ENCODE data around the gene ARVCF. TPM values are rescaled to one million over a fixed set of nuclear protein-coding genes. Genes with fewer than 3 reads are reported as not detected.

ARVCF gene
- total RNA-seq (10 to 100 TPM; 20.5 to 23.4 TPM), polyA plus RNA-seq (10 to 100 TPM in 1 of 2 donors, 1 to 10 TPM in 1; 10.0 to 12.7 TPM)
- long read RNA-seq, donor 1, partial matches to known transcripts: 0 of 1 reads
- long read RNA-seq, donor 1, other reads (novel, unspliced or antisense): 0 of 1 reads
- long read RNA-seq, donor 2: 0 reads
- long read RNA-seq, donor 3: 0 reads
- long read RNA-seq, donor 4: 0 reads
- long read RNA-seq, donor 5, partial matches to known transcripts: 0 of 1 reads
- long read RNA-seq, donor 5, other reads (novel, unspliced or antisense): 0 of 1 reads

DNA sequence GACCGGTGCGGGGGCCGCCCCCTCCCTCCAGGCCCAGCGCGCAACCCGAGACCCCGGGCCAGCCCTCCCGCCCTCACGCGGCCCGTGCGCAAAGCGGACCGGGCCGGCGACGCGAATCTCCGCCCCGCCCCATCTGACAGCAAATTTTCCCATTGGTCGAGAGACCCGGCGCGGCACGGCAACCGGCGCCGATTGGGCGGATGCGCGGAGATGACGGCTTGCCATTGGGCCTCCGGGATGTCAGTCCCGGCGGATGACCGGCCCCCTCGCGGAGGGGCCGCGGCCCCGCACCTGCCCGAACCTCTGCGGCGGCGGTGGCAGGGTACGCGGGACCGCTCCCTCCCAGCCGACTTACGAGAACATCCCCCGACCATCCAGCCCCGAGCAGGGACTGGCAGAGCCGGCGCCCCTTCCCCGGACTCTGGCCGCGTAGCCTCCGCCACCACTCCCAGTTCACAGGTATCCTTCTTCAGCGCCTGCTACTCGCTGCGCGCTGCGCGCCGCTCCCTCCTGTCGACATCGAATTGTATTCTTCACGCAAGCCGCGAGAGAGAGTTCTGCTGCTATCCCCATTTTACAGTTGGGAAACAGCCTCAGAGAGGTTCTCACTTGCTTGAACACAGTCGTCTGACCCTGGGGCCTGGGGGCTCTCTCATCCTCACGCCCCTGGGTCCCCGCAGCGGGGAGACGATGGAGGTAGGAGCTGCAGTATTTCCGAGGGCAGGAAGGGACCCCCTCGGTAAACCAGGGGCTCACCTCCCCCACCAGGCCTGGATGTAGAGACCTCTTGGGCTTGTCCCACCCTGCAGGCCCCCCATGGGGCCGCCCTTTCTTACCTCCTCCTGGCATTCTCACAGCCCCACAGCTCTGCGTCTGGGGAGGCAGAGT is at the start of gene ARVCF:
Gene ARVCF, minus strand, starts transcription at position 90 of the 888 bp plus-strand sequence. CDS start 26,029 bp downstream, outside the sequence.
- 1 to 2% methylated on average over 66 to 79 of the region's 79 CpGs for WGBS, 2 donors
- peaks cover under 1 to 22% (median 11%) of the 10 kb centered on the region in 5 donors for H3K4me1 ChIP-seq (ENCODE audit: control insufficient read depth in 5 of 5, insufficient read depth in 5 of 5, low read length in 5 of 5)
- no peak within 1 kb of the TSS for H3K9ac ChIP-seq (ENCODE audit: insufficient read depth in 1 of 2, low read length in 2 of 2)
- TF ChIP-seq, protein P1, sequence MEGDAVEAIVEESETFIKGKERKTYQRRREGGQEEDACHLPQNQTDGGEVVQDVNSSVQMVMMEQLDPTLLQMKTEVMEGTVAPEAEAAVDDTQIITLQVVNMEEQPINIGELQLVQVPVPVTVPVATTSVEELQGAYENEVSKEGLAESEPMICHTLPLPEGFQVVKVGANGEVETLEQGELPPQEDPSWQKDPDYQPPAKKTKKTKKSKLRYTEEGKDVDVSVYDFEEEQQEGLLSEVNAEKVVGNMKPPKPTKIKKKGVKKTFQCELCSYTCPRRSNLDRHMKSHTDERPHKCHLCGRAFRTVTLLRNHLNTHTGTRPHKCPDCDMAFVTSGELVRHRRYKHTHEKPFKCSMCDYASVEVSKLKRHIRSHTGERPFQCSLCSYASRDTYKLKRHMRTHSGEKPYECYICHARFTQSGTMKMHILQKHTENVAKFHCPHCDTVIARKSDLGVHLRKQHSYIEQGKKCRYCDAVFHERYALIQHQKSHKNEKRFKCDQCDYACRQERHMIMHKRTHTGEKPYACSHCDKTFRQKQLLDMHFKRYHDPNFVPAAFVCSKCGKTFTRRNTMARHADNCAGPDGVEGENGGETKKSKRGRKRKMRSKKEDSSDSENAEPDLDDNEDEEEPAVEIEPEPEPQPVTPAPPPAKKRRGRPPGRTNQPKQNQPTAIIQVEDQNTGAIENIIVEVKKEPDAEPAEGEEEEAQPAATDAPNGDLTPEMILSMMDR (IDR thresholded peaks at IDR 0.05; ENCODE audit: control extremely low read depth, extremely low read depth): peak; percentile 13
- ATAC-seq (ENCODE audit: insufficient read depth, low FRiP score) (peak; percentile 71), DNase-seq (peak; percentile 81 to 90 (median 89))
- H3K9me3 ChIP-seq (ENCODE audit: control insufficient read depth in 4 of 4, insufficient read depth in 3 of 4, low read length in 3 of 4): no peaks in the 10 kb centered on the region
- H3K27ac ChIP-seq (ENCODE audit: low read depth in 1 of 2, low read length in 1 of 2): peak within 1 kb of the TSS in 1 of 2 donors; percentile 34
- H3K4me3 ChIP-seq: peak within 1 kb of the TSS; percentile 57
- no peaks in the 10 kb centered on the region for H3K36me3 ChIP-seq (ENCODE audit: control insufficient read depth in 4 of 4, insufficient read depth in 4 of 4, low read length in 4 of 4)
- H3K27me3 ChIP-seq (ENCODE audit: control insufficient read depth in 3 of 3, insufficient read depth in 3 of 3, low read length in 2 of 3): peaks cover 0 to 22% (median 13%) of the 10 kb centered on the region in 3 donors

DNA sequence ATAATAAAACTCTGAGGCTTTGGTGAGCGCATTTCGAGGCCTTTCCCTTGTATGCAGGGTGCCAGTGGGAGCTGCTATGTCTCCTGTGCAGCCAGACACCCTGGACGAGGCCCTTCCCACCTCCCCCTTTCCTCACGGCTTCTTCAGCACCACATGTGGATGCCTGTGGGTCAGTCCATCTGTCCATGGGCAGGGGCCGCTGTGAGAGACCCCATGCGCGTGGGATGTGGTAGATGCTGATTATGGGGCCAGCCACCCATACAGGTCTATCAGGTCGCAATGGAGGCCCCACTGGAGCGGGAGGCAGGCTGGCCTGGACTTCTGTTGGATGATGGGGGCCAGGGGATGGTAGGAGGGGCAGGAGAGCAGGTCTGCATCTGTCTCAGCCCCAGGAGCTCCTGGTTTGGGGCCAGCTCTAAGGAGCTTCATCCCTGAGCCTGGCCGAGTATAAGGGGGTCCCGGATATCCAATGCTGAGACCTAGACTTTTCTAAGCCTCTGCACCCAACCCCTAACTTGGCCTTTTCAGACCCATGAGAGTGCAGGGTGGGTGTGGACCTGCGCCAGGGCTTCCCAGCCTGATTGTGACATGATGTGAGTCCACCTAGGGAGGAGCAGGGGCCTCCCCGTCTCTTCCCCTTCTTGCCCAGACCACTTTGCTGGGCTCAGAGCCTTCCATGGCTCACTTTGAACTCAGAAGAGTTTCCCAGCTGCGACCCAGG is 49.4 kb upstream of the ARVCF start:
- 91 to 96% methylated on average over 14 of the region's 14 CpGs for WGBS, 2 donors
- no peak for DNase-seq
- Histone ChIP-seq H3K9me3 (ENCODE audit: control insufficient read depth in 4 of 4, insufficient read depth in 3 of 4, low read length in 3 of 4) (no peaks in the 10 kb centered on the region), H3K9ac (ENCODE audit: insufficient read depth in 1 of 2, low read length in 2 of 2) (no peak overlapping the region), H3K36me3 (ENCODE audit: control insufficient read depth in 4 of 4, insufficient read depth in 4 of 4, low read length in 4 of 4) (peaks cover 0 to 32% (median 0%) of the 10 kb centered on the region in 4 donors), H3K4me3 (no peak overlapping the region), H3K27me3 (ENCODE audit: control insufficient read depth in 3 of 3, insufficient read depth in 3 of 3, low read length in 2 of 3) (no peaks in the 10 kb centered on the region), H3K27ac (ENCODE audit: low read depth in 1 of 2, low read length in 1 of 2) (no peak overlapping the region), H3K4me1 (ENCODE audit: control insufficient read depth in 5 of 5, insufficient read depth in 5 of 5, low read length in 5 of 5) (peaks cover 0 to 3% (median 0%) of the 10 kb centered on the region in 5 donors)
- no peak for ATAC-seq (ENCODE audit: insufficient read depth, low FRiP score)
- TF ChIP-seq, protein P1 (IDR thresholded peaks at IDR 0.05; ENCODE audit: control extremely low read depth, extremely low read depth): no peak

- Histone ChIP-seq H3K27ac (ENCODE audit: low read depth in 1 of 2, low read length in 1 of 2) (no peak overlapping the region), H3K4me1 (ENCODE audit: control insufficient read depth in 5 of 5, insufficient read depth in 5 of 5, low read length in 5 of 5) (peaks cover 0 to 3% (median 0%) of the 10 kb centered on the region in 5 donors), H3K27me3 (ENCODE audit: control insufficient read depth in 3 of 3, insufficient read depth in 3 of 3, low read length in 2 of 3) (no peaks in the 10 kb centered on the region), H3K4me3 (no peak overlapping the region), H3K9me3 (ENCODE audit: control insufficient read depth in 4 of 4, insufficient read depth in 3 of 4, low read length in 3 of 4) (no peaks in the 10 kb centered on the region), H3K36me3 (ENCODE audit: control insufficient read depth in 4 of 4, insufficient read depth in 4 of 4, low read length in 4 of 4) (peaks cover 0 to 35% (median 0%) of the 10 kb centered on the region in 4 donors), H3K9ac (ENCODE audit: insufficient read depth in 1 of 2, low read length in 2 of 2) (no peak overlapping the region)
- DNase-seq: no peak
- 92 to 96% methylated on average over 18 of the region's 18 CpGs for WGBS, 2 donors
- ATAC-seq (ENCODE audit: insufficient read depth, low FRiP score): no peak
- TF ChIP-seq, protein P1 (IDR thresholded peaks at IDR 0.05; ENCODE audit: control extremely low read depth, extremely low read depth): no peak
Observed at GRCh38 chr22:20064545-20065262, 48.1 kb upstream of the ARVCF start.

Measured in lung (tissue), 16 donors.